DND-41 (cell line): ENCODE data around the gene SPATS2.

ENCODE experiments used
- ATAC-seq: fragments of 200-7000 bp; cut with Tn5 transposase; 3 replicates; pipeline ENCODE4 v1.9.1; 2021; ENCODE audit warnings: low read depth; ENCODE audit not compliant: insufficient read depth
- DNase-seq: peaks from one replicate; pipeline ENCODE4 v3.0.0-alpha.2; 2020
- H2AFZ ChIP-seq: 2 replicates; pipeline ENCODE4 v1.6.0; 2012; ENCODE audit warnings: low read depth, low read length
- H3K27ac ChIP-seq: 2 replicates; pipeline ENCODE4 v1.5.1; 2012; ENCODE audit warnings: low read length, inconsistent platforms
- H3K27me3 ChIP-seq: fragments of 200-600 bp; sonication (generic); 2 replicates; pipeline ENCODE4 v1.6.0; 2012; ENCODE audit warnings: low read length, mild to moderate bottlenecking, inconsistent platforms; ENCODE audit not compliant: insufficient read depth, poor library complexity
- H3K36me3 ChIP-seq: 2 replicates; pipeline ENCODE4 v1.5.1; 2012; ENCODE audit warnings: low read length, inconsistent platforms; ENCODE audit not compliant: insufficient read depth
- H3K4me1 ChIP-seq: 2 replicates; pipeline ENCODE4 v1.5.1; 2012; ENCODE audit warnings: mild to moderate bottlenecking, low read length; ENCODE audit not compliant: insufficient read depth
- H3K4me2 ChIP-seq: 2 replicates; pipeline ENCODE4 v1.6.0; 2012; ENCODE audit warnings: mild to moderate bottlenecking, moderate library complexity, low read length, inconsistent platforms; ENCODE audit not compliant: insufficient read depth
- H3K4me3 ChIP-seq, 2 experiments: fragments of 200-600 bp in 1 of 2; shearing (Covaris generic) in 1 of 2; 2 replicates each; pipeline ENCODE4 v1.5.1; 2012 to 2016; ENCODE audit warnings: inconsistent platforms in 2 of 2, low read length in 2 of 2, mild to moderate bottlenecking in 2 of 2, low read depth in 1 of 2, moderate library complexity in 1 of 2
- H3K79me2 ChIP-seq: 2 replicates; pipeline ENCODE4 v1.6.0; 2012; ENCODE audit warnings: low read length, inconsistent platforms; ENCODE audit not compliant: insufficient read depth
- H3K9ac ChIP-seq: 2 replicates; pipeline ENCODE4 v1.6.0; 2012; ENCODE audit warnings: low read depth, mild to moderate bottlenecking, inconsistent platforms, low read length, moderate library complexity
- H3K9me3 ChIP-seq: 2 replicates; pipeline ENCODE4 v1.5.1; 2012; ENCODE audit warnings: low read length, moderate library complexity, mild to moderate bottlenecking, inconsistent platforms; ENCODE audit not compliant: insufficient read depth, severe bottlenecking
- H4K20me1 ChIP-seq: 2 replicates; pipeline ENCODE4 v1.6.0; 2012; ENCODE audit warnings: low read length; ENCODE audit not compliant: insufficient read depth
- CTCF ChIP-seq: IDR thresholded peaks from 2 replicates; pipeline ENCODE4 v1.5.1; 2012; ENCODE audit warnings: borderline replicate concordance, low read length, moderate library complexity, mild to moderate bottlenecking; ENCODE audit not compliant: poor library complexity, severe bottlenecking; ENCODE audit errors: extremely low read depth
- EZH2 ChIP-seq: IDR thresholded peaks from 3 replicates; pipeline ENCODE4 v1.6.1; 2012; ENCODE audit warnings: borderline replicate concordance, low read depth, mild to moderate bottlenecking, moderate library complexity, low read length, inconsistent platforms; ENCODE audit not compliant: severe bottlenecking

The SPATS2 gene

GRCh38 chr12:49440035-49440434 lies 72.8 kb downstream of the SPATS2 start:
- no peak overlapping the region for H3K4me2 ChIP-seq
- no peaks in the 10 kb centered on the region for H3K9me3 ChIP-seq

GRCh38 chr12:49442915-49443314 lies 75.7 kb downstream of the SPATS2 start:
- H3K27me3 ChIP-seq, result no peaks in the 10 kb centered on the region
- no peak overlapping the region for H2AFZ ChIP-seq
- H3K36me3 ChIP-seq, result no peaks in the 10 kb centered on the region
- ATAC-seq (no peak), DNase-seq (no peak)
- H3K9ac ChIP-seq, result no peak overlapping the region
- H4K20me1 ChIP-seq, result peaks cover 5% of the 10 kb centered on the region; the same call in 1 of the 2 replicates
- H3K9me3 ChIP-seq, result peaks cover 4% of the 10 kb centered on the region
- H3K4me3 ChIP-seq, result no peak overlapping the region
- H3K27ac ChIP-seq, result no peak overlapping the region
- H3K4me2 ChIP-seq, result no peak overlapping the region
- no peaks in the 10 kb centered on the region for H3K4me1 ChIP-seq
- TF ChIP-seq CTCF (no peak), EZH2 (no peak)
- no peaks in the 10 kb centered on the region; the same call in 1 of the 2 replicates for H3K79me2 ChIP-seq

More at GRCh38 chr12:49440035-49440434, 72.8 kb downstream of the SPATS2 start:
- Histone ChIP-seq H4K20me1 (peaks cover 5% of the 10 kb centered on the region; the same call in 1 of the 2 replicates), H3K4me1 (no peaks in the 10 kb centered on the region), H3K79me2 (peaks cover 2% of the 10 kb centered on the region; the same call in 1 of the 2 replicates), H3K27me3 (no peaks in the 10 kb centered on the region), H3K27ac (no peak overlapping the region), H3K4me3 (no peak overlapping the region), H2AFZ (no peak overlapping the region), H3K36me3 (no peaks in the 10 kb centered on the region), H3K9ac (no peak overlapping the region)
- ATAC-seq, result no peak
- no peak for TF ChIP-seq EZH2
- no peak for TF ChIP-seq CTCF
- DNase-seq, result no peak

GRCh38 chr12:49446571-49446970 lies 79.3 kb downstream of the SPATS2 start:
- H3K27ac ChIP-seq, result no peak overlapping the region
- H3K4me2 ChIP-seq, result no peak overlapping the region
- TF ChIP-seq CTCF (no peak), EZH2 (no peak)
- H4K20me1 ChIP-seq, result no peaks in the 10 kb centered on the region
- H3K79me2 ChIP-seq, result peaks cover 3% of the 10 kb centered on the region; the same call in 1 of the 2 replicates
- H3K4me3 ChIP-seq, result no peak overlapping the region
- H3K9me3 ChIP-seq, result peaks cover 4% of the 10 kb centered on the region
- no peaks in the 10 kb centered on the region for H3K27me3 ChIP-seq
- DNase-seq, result no peak
- no peak for ATAC-seq
- no peaks in the 10 kb centered on the region for H3K4me1 ChIP-seq
- H3K36me3 ChIP-seq, result no peaks in the 10 kb centered on the region
- no peak overlapping the region for H2AFZ ChIP-seq
- H3K9ac ChIP-seq, result no peak overlapping the region

- Histone ChIP-seq H3K4me3 (no peak overlapping the region), H2AFZ (no peak overlapping the region), H4K20me1 (peaks cover 5% of the 10 kb centered on the region; the same call in 1 of the 2 replicates), H3K4me2 (no peak overlapping the region), H3K9me3 (peaks cover 4% of the 10 kb centered on the region), H3K27me3 (no peaks in the 10 kb centered on the region), H3K9ac (no peak overlapping the region), H3K79me2 (peaks cover 7% of the 10 kb centered on the region; the same call in 1 of the 2 replicates), H3K36me3 (no peaks in the 10 kb centered on the region), H3K27ac (no peak overlapping the region), H3K4me1 (no peaks in the 10 kb centered on the region)
- no peak for TF ChIP-seq EZH2
- no peak for TF ChIP-seq CTCF
- no peak for DNase-seq
- no peak for ATAC-seq
Observed at GRCh38 chr12:49448858-49449257, 81.6 kb downstream of the SPATS2 start.
